Spleen (tissue), 7 donors: Measurements from ENCODE around the gene HJV.

ENCODE experiments used
- POLR2A ChIP-seq, 3 donors: fragments of 450-650 bp; IDR thresholded peaks; one replicate each; pipeline ENCODE4 v1.5.1; 2017; ENCODE audit warnings: antibody characterized with exemption in 3 of 3, mild to moderate bottlenecking in 1 of 3
- POLR2AphosphoS5 ChIP-seq, 3 donors: sonication (generic); formaldehyde crosslinking; IDR thresholded peaks; one replicate each; pipeline ENCODE4 v1.5.1; 2017; ENCODE audit warnings: antibody characterized with exemption in 3 of 3
- TF ChIP-seq, protein P1 (sequence below), 11 experiments: fragments of 200-600 bp in 7 of 11; fragments of 450-650 bp in 4 of 11; sonication (generic) in 4 of 11; IDR thresholded peaks in 8 of 11; conservative IDR thresholded peaks in 3 of 11; 1 replicate in 7 of 11; 2 replicates in 4 of 11; pipeline versions ENCODE4 v1.4.0 to v1.8.0; 2016 to 2021; ENCODE audit warnings: antibody characterized with exemption in 11 of 11, inconsistent platforms in 4 of 11, mild to moderate bottlenecking in 1 of 11
- donor health status: DM: no; HTN: no; CAD: no; lungs with moderate emphysema.
- donor health status: DM: no; HTN: no; CAD: no.
- donor health status: DM: no; HTN: no; CAD: no.

DNA sequence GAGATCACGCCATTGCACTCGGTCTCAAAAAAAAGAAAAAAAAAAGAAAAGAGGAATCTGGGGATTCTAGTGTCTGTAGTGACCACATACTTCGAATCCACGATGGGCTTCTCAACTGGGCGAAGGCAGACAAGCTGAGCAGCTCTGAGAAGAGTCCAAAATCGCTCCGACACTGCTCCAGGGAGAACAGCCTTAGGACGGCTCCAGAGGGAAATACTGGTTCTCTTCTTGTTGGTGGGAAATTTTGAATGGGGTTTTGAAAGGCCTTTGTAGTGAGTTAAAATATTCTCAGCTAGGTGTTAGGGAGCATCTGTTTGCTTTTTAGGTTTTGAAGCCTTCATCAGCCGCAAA, 18.3 kb upstream of the HJV start:
- TF ChIP-seq POLR2A (IDR thresholded peaks at IDR 0.05) (no peak), POLR2AphosphoS5 (IDR thresholded peaks at IDR 0.05) (no peak)
- TF ChIP-seq, protein P1, sequence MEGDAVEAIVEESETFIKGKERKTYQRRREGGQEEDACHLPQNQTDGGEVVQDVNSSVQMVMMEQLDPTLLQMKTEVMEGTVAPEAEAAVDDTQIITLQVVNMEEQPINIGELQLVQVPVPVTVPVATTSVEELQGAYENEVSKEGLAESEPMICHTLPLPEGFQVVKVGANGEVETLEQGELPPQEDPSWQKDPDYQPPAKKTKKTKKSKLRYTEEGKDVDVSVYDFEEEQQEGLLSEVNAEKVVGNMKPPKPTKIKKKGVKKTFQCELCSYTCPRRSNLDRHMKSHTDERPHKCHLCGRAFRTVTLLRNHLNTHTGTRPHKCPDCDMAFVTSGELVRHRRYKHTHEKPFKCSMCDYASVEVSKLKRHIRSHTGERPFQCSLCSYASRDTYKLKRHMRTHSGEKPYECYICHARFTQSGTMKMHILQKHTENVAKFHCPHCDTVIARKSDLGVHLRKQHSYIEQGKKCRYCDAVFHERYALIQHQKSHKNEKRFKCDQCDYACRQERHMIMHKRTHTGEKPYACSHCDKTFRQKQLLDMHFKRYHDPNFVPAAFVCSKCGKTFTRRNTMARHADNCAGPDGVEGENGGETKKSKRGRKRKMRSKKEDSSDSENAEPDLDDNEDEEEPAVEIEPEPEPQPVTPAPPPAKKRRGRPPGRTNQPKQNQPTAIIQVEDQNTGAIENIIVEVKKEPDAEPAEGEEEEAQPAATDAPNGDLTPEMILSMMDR (IDR thresholded peaks at IDR 0.05 in 8 of 11, conservative IDR thresholded peaks at IDR 0.05 in 3 of 11) = no peak
